PFSK-1 (cell line): ENCODE measurements around the gene USB1.

Source experiments
- FOXP2 ChIP-seq: optimal IDR thresholded peaks from 2 replicates; pipeline ENCODE3; 2011; ENCODE audit warnings: borderline replicate concordance, control low read depth, inconsistent platforms; ENCODE audit not compliant: insufficient read depth; ENCODE audit errors: extremely low read length, extremely low read depth
- POLR2AphosphoS5 ChIP-seq: IDR thresholded peaks from 2 replicates; pipeline ENCODE4 v1.6.1; 2012; ENCODE audit warnings: low read depth, mild to moderate bottlenecking, control low read depth, low read length, moderate library complexity
- REST ChIP-seq, 2 experiments: IDR thresholded peaks; 2 replicates each; pipeline versions ENCODE4 v1.6.1 to v1.8.0; 2011 to 2012; ENCODE audit warnings: low read depth in 2 of 2, low read length in 2 of 2, control low read depth in 1 of 2, inconsistent platforms in 1 of 2, mild to moderate bottlenecking in 1 of 2, moderate library complexity in 1 of 2; ENCODE audit not compliant: insufficient read depth in 1 of 2
- SIN3A ChIP-seq: IDR thresholded peaks from 2 replicates; pipeline ENCODE4 v1.6.1; 2012; ENCODE audit warnings: mild to moderate bottlenecking, low read length, moderate library complexity, borderline replicate concordance; ENCODE audit not compliant: insufficient read depth
- TAF1 ChIP-seq: IDR thresholded peaks from 2 replicates; pipeline ENCODE4 v1.6.1; 2012; ENCODE audit warnings: low read length, control low read depth, borderline replicate concordance; ENCODE audit not compliant: insufficient read depth

The USB1 gene

GRCh38 chr16:58057121-58057520 lies 55.9 kb downstream of the USB1 start:
- TF ChIP-seq FOXP2 (no peak), TAF1 (no peak), SIN3A (no peak), REST (IDR thresholded peaks at IDR 0.05; ENCODE audit: insufficient read depth in 1 of 2, low read depth in 2 of 2, low read length in 2 of 2) (no peak), POLR2AphosphoS5 (no peak)

GRCh38 chr16:58057784-58058183 lies 56.6 kb downstream of the USB1 start:
- TF ChIP-seq FOXP2, result no peak
- TF ChIP-seq TAF1, result no peak
- no peak for TF ChIP-seq SIN3A
- no peak for TF ChIP-seq REST (IDR thresholded peaks at IDR 0.05; ENCODE audit: insufficient read depth in 1 of 2, low read depth in 2 of 2, low read length in 2 of 2)
- TF ChIP-seq POLR2AphosphoS5, result no peak

GRCh38 chr16:58062821-58063220 lies 61.6 kb downstream of the USB1 start:
- TF ChIP-seq TAF1 (no peak), REST (IDR thresholded peaks at IDR 0.05; ENCODE audit: insufficient read depth in 1 of 2, low read depth in 2 of 2, low read length in 2 of 2) (no peak), SIN3A (no peak), FOXP2 (no peak), POLR2AphosphoS5 (no peak)

- TF ChIP-seq FOXP2 (no peak), SIN3A (no peak), POLR2AphosphoS5 (no peak), REST (IDR thresholded peaks at IDR 0.05; ENCODE audit: insufficient read depth in 1 of 2, low read depth in 2 of 2, low read length in 2 of 2) (no peak), TAF1 (no peak)
Measured at GRCh38 chr16:58063377-58064076, 62.3 kb downstream of the USB1 start.

- no peak for TF ChIP-seq SIN3A
- no peak for TF ChIP-seq POLR2AphosphoS5
- TF ChIP-seq TAF1, result no peak
- no peak for TF ChIP-seq REST (IDR thresholded peaks at IDR 0.05; ENCODE audit: insufficient read depth in 1 of 2, low read depth in 2 of 2, low read length in 2 of 2)
Measured at GRCh38 chr16:58070585-58070984, 69.4 kb downstream of the USB1 start.
